Keratinocyte (primary cell): ENCODE results near the gene EHBP1.

Source experiments
- EZH2 ChIP-seq: IDR thresholded peaks from one replicate; pipeline ENCODE4 v1.6.1; 2012; ENCODE audit warnings: inconsistent platforms, mild to moderate bottlenecking, low read length, moderate library complexity
- TF ChIP-seq, protein P1 (sequence below), 3 experiments: IDR thresholded peaks in 1 of 3; conservative IDR thresholded peaks in 1 of 3; optimal IDR thresholded peaks in 1 of 3; 2 replicates in 2 of 3; 3 replicates in 1 of 3; pipeline versions ENCODE3 to v1.5.1; 2011; ENCODE audit warnings: low read length in 3 of 3, mild to moderate bottlenecking in 3 of 3, moderate library complexity in 2 of 3, control low read depth in 1 of 3, inconsistent platforms in 1 of 3; ENCODE audit not compliant: insufficient read depth in 2 of 3; ENCODE audit errors: extremely low read depth in 1 of 3

DNA sequence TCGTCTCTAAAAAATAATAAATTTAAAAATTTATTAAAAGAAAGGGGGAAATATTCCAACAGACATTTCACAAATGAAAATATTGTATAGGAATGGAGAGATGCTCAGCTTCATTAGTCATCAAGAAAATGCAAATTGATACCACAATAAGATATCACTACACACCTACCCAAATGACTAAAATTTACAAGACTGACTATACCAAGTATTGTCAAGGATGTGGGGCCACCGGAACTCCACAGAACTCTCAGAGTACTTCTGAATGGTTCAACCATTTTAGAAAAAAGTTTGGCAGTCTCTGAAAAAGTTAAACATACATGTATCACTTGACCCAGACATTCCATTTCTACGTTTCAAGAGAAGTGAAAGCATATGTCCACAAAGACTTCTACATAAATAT, 163.4 kb downstream of the EHBP1 start:
- TF ChIP-seq, protein P1, sequence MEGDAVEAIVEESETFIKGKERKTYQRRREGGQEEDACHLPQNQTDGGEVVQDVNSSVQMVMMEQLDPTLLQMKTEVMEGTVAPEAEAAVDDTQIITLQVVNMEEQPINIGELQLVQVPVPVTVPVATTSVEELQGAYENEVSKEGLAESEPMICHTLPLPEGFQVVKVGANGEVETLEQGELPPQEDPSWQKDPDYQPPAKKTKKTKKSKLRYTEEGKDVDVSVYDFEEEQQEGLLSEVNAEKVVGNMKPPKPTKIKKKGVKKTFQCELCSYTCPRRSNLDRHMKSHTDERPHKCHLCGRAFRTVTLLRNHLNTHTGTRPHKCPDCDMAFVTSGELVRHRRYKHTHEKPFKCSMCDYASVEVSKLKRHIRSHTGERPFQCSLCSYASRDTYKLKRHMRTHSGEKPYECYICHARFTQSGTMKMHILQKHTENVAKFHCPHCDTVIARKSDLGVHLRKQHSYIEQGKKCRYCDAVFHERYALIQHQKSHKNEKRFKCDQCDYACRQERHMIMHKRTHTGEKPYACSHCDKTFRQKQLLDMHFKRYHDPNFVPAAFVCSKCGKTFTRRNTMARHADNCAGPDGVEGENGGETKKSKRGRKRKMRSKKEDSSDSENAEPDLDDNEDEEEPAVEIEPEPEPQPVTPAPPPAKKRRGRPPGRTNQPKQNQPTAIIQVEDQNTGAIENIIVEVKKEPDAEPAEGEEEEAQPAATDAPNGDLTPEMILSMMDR (optimal IDR thresholded peaks at IDR 0.05 in 1 of 3, IDR thresholded peaks at IDR 0.05 in 1 of 3, conservative IDR thresholded peaks at IDR 0.05 in 1 of 3; ENCODE audit: extremely low read depth in 1 of 3, insufficient read depth in 2 of 3, low read length in 3 of 3): no peak
- no peak for TF ChIP-seq EZH2
